OCI-LY3 (cell line): Measurements from ENCODE around the gene NYAP2.

ENCODE experiments used
- H2AFZ ChIP-seq: fragments of 200-600, 300-600 bp; shearing (Covaris generic); 2 replicates; pipeline ENCODE4 v1.6.0; 2014; ENCODE audit warnings: antibody characterized with exemption, low read depth, low read length
- H3K27ac ChIP-seq: fragments of 200-600, 300-600 bp; sonication (generic); 2 replicates; pipeline ENCODE4 v1.5.1; 2014; ENCODE audit warnings: mild to moderate bottlenecking, low read length, moderate library complexity, mixed read lengths
- H3K27me3 ChIP-seq: fragments of 200-600, 300-600 bp; sonication (generic); 2 replicates; pipeline ENCODE4 v1.6.1; 2014; ENCODE audit warnings: low read depth, low read length, mixed read lengths
- H3K36me3 ChIP-seq: fragments of 200-600, 300-600 bp; sonication (generic); replicated peaks from 2 replicates; pipeline ENCODE3; 2014; ENCODE audit warnings: low read depth, low read length, mixed read lengths
- H3K4me1 ChIP-seq: fragments of 300-600, 200-600 bp; sonication (generic); 2 replicates; pipeline ENCODE4 v1.6.1; 2014; ENCODE audit warnings: low read length, mixed read lengths
- H3K4me2 ChIP-seq: fragments of 200-600, 300-600 bp; sonication (generic); 2 replicates; pipeline ENCODE4 v1.6.1; 2014; ENCODE audit warnings: low read length, mixed read lengths
- H3K4me3 ChIP-seq: fragments of 300-600, 200-600 bp; sonication (generic); 2 replicates; pipeline ENCODE4 v1.5.1; 2014; ENCODE audit warnings: antibody characterized with exemption, mild to moderate bottlenecking, low read length, moderate library complexity
- H3K79me2 ChIP-seq: fragments of 300-600, 200-600 bp; shearing (Covaris generic); 2 replicates; pipeline ENCODE4 v1.6.1; 2014; ENCODE audit warnings: mild to moderate bottlenecking, low read length, mixed read lengths
- H3K9ac ChIP-seq: fragments of 300-600, 200-600 bp; shearing (Covaris generic); 2 replicates; pipeline ENCODE4 v1.6.0; 2014; ENCODE audit warnings: mild to moderate bottlenecking, low read length, moderate library complexity
- H3K9me3 ChIP-seq: fragments of 200-600, 300-600 bp; shearing (Covaris generic); 2 replicates; pipeline ENCODE4 v1.6.1; 2014; ENCODE audit warnings: low read length, mixed read lengths; ENCODE audit not compliant: insufficient read depth
- H4K20me1 ChIP-seq: fragments of 200-600, 300-600 bp; sonication (generic); 2 replicates; pipeline ENCODE4 v1.6.1; 2016; ENCODE audit warnings: low read length, mixed read lengths; ENCODE audit not compliant: insufficient read depth
- EZH2phosphoT487 ChIP-seq: fragments of 200-600 bp; shearing (Covaris generic); IDR thresholded peaks from 2 replicates; pipeline ENCODE4 v1.6.1; 2018; ENCODE audit warnings: antibody characterized with exemption, mixed run types, low read depth
- TF ChIP-seq, protein P1 (sequence below): fragments of 200-600, 300-600 bp; sonication (generic); IDR thresholded peaks from 2 replicates; pipeline ENCODE4 v1.5.1; 2014; ENCODE audit warnings: antibody characterized with exemption, low read length, low read depth

NYAP2 gene

DNA sequence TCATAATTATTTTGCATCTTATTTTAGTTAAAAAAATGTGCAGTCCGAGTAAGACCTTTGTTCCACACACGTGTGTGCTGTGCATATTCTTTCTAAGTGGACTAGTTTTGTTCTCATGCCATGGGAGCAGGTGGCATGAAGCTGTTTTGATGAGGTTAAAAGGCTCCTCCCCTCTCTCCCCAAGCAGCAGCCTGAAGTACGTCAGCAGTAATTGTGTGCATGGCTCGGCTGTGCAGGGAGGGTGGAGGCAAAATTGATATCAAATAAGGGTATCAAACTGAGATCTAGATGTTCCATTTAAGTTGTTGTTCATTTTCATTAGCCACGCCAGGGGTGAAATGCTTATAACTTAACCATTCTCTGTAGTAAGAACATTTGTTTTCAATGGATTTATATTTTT lies at the start of gene NYAP2:
NYAP2 (plus strand) TSS at position 207 of the 400 bp plus-strand sequence. CDS start 9,171 bp downstream, outside the sequence.
- no peaks in the 10 kb centered on the region for H4K20me1 ChIP-seq
- H3K36me3 ChIP-seq = no peaks in the 10 kb centered on the region
- no peak for TF ChIP-seq EZH2phosphoT487
- TF ChIP-seq, protein P1, sequence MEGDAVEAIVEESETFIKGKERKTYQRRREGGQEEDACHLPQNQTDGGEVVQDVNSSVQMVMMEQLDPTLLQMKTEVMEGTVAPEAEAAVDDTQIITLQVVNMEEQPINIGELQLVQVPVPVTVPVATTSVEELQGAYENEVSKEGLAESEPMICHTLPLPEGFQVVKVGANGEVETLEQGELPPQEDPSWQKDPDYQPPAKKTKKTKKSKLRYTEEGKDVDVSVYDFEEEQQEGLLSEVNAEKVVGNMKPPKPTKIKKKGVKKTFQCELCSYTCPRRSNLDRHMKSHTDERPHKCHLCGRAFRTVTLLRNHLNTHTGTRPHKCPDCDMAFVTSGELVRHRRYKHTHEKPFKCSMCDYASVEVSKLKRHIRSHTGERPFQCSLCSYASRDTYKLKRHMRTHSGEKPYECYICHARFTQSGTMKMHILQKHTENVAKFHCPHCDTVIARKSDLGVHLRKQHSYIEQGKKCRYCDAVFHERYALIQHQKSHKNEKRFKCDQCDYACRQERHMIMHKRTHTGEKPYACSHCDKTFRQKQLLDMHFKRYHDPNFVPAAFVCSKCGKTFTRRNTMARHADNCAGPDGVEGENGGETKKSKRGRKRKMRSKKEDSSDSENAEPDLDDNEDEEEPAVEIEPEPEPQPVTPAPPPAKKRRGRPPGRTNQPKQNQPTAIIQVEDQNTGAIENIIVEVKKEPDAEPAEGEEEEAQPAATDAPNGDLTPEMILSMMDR = no peak
- H3K27ac ChIP-seq = no peak within 1 kb of the TSS
- no peak within 1 kb of the TSS for H3K4me3 ChIP-seq
- no peak within 1 kb of the TSS for H3K4me2 ChIP-seq
- no peaks in the 10 kb centered on the region for H3K4me1 ChIP-seq
- no peak within 1 kb of the TSS for H3K9ac ChIP-seq
- no peaks in the 10 kb centered on the region for H3K27me3 ChIP-seq
- H3K79me2 ChIP-seq = no peaks in the 10 kb centered on the region
- H3K9me3 ChIP-seq = no peaks in the 10 kb centered on the region
- no peak within 1 kb of the TSS for H2AFZ ChIP-seq

DNA sequence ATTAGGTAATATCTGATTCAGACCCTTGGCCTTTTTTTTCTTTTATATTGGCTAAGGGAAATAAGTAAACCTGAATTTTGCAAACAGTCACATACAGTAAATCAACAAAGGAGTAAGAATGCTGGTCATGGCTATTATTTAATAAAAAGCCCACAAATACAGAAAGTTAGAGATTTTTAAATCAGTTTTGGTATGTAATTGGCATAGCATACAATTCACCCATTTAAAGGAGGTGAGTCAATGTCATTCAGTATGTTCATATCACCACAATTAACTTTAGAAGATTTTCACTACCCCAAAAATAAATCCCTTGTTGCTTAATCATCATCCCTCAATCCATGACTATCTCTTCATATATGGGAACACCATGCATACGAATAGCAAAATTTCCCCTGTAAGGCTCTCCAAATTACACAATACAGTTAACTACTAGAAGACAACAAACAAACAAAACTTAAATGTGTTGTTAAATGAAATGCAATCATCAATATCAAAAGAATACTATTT lies 45.9 kb upstream of the NYAP2 start:
- H3K4me3 ChIP-seq = no peak overlapping the region
- no peaks in the 10 kb centered on the region for H3K4me1 ChIP-seq
- no peak overlapping the region for H3K9ac ChIP-seq
- H2AFZ ChIP-seq = no peak overlapping the region
- no peaks in the 10 kb centered on the region for H3K27me3 ChIP-seq
- no peaks in the 10 kb centered on the region for H3K79me2 ChIP-seq
- no peak overlapping the region for H3K27ac ChIP-seq
- TF ChIP-seq EZH2phosphoT487 = no peak
- TF ChIP-seq, protein P1 = no peak
- no peaks in the 10 kb centered on the region for H4K20me1 ChIP-seq
- no peak overlapping the region for H3K4me2 ChIP-seq
- H3K9me3 ChIP-seq = no peaks in the 10 kb centered on the region
- no peaks in the 10 kb centered on the region for H3K36me3 ChIP-seq

DNA sequence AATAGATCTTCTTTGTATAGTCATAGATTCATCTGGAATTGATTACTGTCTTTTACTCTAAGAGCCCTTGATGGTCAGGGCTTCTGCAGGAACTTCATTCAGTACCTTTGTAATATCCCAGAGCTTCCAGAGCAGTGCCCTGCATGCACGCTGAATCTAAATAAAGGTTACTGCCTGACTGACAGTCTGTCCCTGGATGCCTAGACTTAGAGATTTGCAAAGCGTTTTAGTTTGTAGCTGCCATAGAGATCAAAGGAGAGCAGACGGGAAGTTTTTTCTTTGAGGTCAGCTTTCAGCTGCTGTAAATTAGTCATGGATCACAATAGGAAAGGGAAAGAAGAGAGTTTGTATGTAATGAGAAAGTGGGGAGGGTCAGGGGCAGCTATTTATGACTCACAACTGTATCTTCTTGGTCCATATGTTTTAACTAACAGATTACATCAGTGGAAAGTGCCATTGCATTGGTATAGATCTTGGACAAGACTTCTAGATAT lies 45.2 kb upstream of the NYAP2 start:
- Histone ChIP-seq H3K27me3 (no peaks in the 10 kb centered on the region), H3K4me2 (no peak overlapping the region), H3K36me3 (no peaks in the 10 kb centered on the region), H3K9me3 (no peaks in the 10 kb centered on the region), H3K79me2 (no peaks in the 10 kb centered on the region), H3K9ac (no peak overlapping the region), H3K4me3 (no peak overlapping the region), H4K20me1 (no peaks in the 10 kb centered on the region), H3K4me1 (no peaks in the 10 kb centered on the region), H3K27ac (no peak overlapping the region), H2AFZ (no peak overlapping the region)
- TF ChIP-seq, protein P1 = no peak

DNA sequence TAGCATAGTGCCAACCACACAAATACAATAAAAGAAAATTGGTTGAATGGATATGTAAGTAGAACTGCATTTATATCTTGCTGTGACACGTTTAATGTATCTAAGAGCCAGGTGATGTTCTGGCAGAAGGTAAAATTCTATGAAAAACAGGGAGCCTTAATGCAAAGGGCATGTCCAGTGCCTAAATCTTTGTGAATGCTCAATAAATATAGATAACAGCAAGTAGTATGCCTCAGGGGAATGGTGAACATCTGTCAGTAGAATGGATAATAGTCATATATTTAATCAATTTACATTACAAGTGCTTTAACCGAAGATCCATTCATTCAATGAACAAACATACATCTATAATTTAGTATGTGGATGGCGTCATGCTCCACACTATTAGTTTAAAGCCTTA lies 43.7 kb upstream of the NYAP2 start:
- TF ChIP-seq, protein P1 = no peak
- no peak for TF ChIP-seq EZH2phosphoT487
- Histone ChIP-seq H3K4me2 (no peak overlapping the region), H2AFZ (no peak overlapping the region)

More for the DNA sequence above, 43.7 kb upstream of the NYAP2 start:
- no peak overlapping the region for H3K27ac ChIP-seq
- no peaks in the 10 kb centered on the region for H3K36me3 ChIP-seq
- no peaks in the 10 kb centered on the region for H3K27me3 ChIP-seq
- no peaks in the 10 kb centered on the region for H3K9me3 ChIP-seq
- no peak overlapping the region for H3K4me3 ChIP-seq
- no peaks in the 10 kb centered on the region for H3K79me2 ChIP-seq
- no peak overlapping the region for H3K9ac ChIP-seq
- no peaks in the 10 kb centered on the region for H4K20me1 ChIP-seq
- no peaks in the 10 kb centered on the region for H3K4me1 ChIP-seq
